Psoas muscle (tissue), 8 donors: ENCODE measurements around the gene S1PR4. TPM values are rescaled to one million over a fixed set of nuclear protein-coding genes. Genes with fewer than 3 reads are reported as not detected.
"Not testable (repeated sequence)": the region's sequence is repeated elsewhere in the genome, so short reads cannot be mapped to it uniquely, and the experiment has no call there.

Experiments used
- ATAC-seq, 4 donors: fragments of 200-7000 bp; cut with Tn5 transposase; one replicate each; pipeline ENCODE4 v1.9.1; 2020; ENCODE audit warnings: moderate library complexity in 3 of 4, mild to moderate bottlenecking in 2 of 4
- DNase-seq, 2 donors: peaks; one replicate each; pipeline ENCODE4 v3.0.0-alpha.2; 2020
- H3K27ac ChIP-seq: fragments of 200-600 bp; one replicate; pipeline ENCODE4 v1.8.0; 2022
- H3K27me3 ChIP-seq, 3 donors: fragments of 200-600 bp in 1 of 3; one replicate each; pipeline versions ENCODE4 v1.6.1 to v1.8.0; 2013 to 2022; ENCODE audit warnings: low read length in 2 of 3, mild to moderate bottlenecking in 2 of 3, moderate library complexity in 1 of 3; ENCODE audit not compliant: insufficient read depth in 3 of 3
- H3K36me3 ChIP-seq, 2 donors: fragments of 200-600 bp in 1 of 2; one replicate each; pipeline versions ENCODE4 v1.6.1 to v1.8.0; 2013 to 2022; ENCODE audit warnings: low read depth in 1 of 2, mild to moderate bottlenecking in 1 of 2, moderate library complexity in 1 of 2; ENCODE audit not compliant: insufficient read depth in 1 of 2
- H3K4me1 ChIP-seq: fragments of 200-600 bp; one replicate; pipeline ENCODE4 v1.8.0; 2022
- H3K4me3 ChIP-seq: fragments of 200-600 bp; one replicate; pipeline ENCODE4 v1.8.0; 2022; ENCODE audit warnings: mild to moderate bottlenecking
- H3K9me3 ChIP-seq: fragments of 200-600 bp; one replicate; pipeline ENCODE4 v1.8.0; 2022
- WGBS, 3 donors: extraction: QIAGEN DNeasy Blood & Tissue Kit; methylation state at CpG; one replicate each; pipeline versions ENCODE4 v1.1.6 to v1.1.7; 2013; 5-methylcytosine and 5-hydroxymethylcytosine counted together
- intact Hi-C, 2 donors: fragments of 100-400 bp; cut with DNase I; formaldehyde crosslinking; loops; one replicate each; pipeline versions ENCODE4 v1.11.0 to v1.14.2; 2022
- polyA plus RNA-seq, 3 donors: library from polyadenylated mRNA; stranded (reverse); fragments of 200-250 nt; gene quantifications; one replicate each; pipeline ENCODE4 v1.2.3, GENCODE V29; 2013
- total RNA-seq, 4 donors: library from RNA; stranded (reverse); fragmentation: NEBNext Ultra II Directional in 2 of 4; extraction: Animal tissue kit (Norgen Biotek cat#: 25700) in 2 of 4; gene quantifications; one replicate each; pipeline versions ENCODE4 v1.2.1 to v1.2.4, GENCODE V29; 2021 to 2023
- TF ChIP-seq, protein P1 (sequence below): fragments of 200-600 bp; IDR thresholded peaks from one replicate; pipeline ENCODE4 v1.8.0; 2022; ENCODE audit warnings: antibody characterized with exemption
- donor health status: healthy with polysubstance abuse.
- donor health status: DM: no; HTN: no; CAD: no; lungs with moderate emphysema.
- donor health status: Bipolar disorder and iron deficiency.
- donor health status: healthy.
- donor health status: DM: yes; HTN: yes; CAD: no.
- donor health status: DM: no; HTN: no; CAD: no.
- donor health status: DM: no; HTN: no; CAD: no.
- donor health status: DM: yes; HTN: yes; CAD: no.

Gene S1PR4
- total and polyA plus RNA-seq, 7 donors = 0.40 to 0.94 (median 0.75) TPM

DNA sequence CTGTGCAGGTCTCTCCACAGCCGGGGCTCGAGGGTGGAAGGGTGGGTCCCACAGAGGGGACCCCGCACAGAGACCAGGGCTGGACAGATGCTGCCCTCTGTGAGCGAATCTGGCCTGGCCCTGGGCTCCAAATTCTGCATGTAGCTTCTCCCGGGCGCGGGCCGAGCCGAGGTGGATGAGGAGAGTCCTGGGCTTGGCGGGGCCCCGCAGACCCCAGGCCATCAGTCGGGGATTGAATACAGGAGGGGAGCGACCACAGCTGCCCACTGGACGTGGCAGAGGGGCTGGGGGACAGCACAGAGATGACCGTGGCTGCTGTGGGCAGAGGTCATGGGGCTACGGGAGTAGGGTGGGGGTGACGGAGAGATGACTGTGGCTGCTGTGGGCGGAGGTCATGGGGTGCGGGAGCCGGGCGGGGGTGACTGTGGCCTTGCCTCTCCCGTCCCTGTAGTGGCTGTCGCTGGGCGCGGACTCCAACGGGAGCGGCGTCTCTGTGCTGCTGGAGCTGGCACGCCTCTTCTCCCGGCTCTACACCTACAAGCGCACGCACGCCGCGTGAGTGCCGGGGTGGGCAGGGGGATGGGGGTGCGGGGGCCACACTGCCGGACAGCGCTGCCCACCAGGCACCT is 22.6 kb downstream of the S1PR4 start:
- peaks cover 0 to 56% of the 10 kb centered on the region in 2 donors for H3K36me3 ChIP-seq
- ATAC-seq = no peak
- H3K27ac ChIP-seq = no peak overlapping the region
- DNase-seq = no peak
- intact Hi-C loops = no loop called here
- no peaks in the 10 kb centered on the region for H3K27me3 ChIP-seq
- H3K9me3 ChIP-seq = no peaks in the 10 kb centered on the region
- H3K4me1 ChIP-seq = no peaks in the 10 kb centered on the region
- H3K4me3 ChIP-seq = no peak overlapping the region
- WGBS, 3 donors = 94 to 96% (median 96%) methylated on average over 33 to 39 of the region's 39 CpGs
- TF ChIP-seq, protein P1, sequence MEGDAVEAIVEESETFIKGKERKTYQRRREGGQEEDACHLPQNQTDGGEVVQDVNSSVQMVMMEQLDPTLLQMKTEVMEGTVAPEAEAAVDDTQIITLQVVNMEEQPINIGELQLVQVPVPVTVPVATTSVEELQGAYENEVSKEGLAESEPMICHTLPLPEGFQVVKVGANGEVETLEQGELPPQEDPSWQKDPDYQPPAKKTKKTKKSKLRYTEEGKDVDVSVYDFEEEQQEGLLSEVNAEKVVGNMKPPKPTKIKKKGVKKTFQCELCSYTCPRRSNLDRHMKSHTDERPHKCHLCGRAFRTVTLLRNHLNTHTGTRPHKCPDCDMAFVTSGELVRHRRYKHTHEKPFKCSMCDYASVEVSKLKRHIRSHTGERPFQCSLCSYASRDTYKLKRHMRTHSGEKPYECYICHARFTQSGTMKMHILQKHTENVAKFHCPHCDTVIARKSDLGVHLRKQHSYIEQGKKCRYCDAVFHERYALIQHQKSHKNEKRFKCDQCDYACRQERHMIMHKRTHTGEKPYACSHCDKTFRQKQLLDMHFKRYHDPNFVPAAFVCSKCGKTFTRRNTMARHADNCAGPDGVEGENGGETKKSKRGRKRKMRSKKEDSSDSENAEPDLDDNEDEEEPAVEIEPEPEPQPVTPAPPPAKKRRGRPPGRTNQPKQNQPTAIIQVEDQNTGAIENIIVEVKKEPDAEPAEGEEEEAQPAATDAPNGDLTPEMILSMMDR = no peak

DNA sequence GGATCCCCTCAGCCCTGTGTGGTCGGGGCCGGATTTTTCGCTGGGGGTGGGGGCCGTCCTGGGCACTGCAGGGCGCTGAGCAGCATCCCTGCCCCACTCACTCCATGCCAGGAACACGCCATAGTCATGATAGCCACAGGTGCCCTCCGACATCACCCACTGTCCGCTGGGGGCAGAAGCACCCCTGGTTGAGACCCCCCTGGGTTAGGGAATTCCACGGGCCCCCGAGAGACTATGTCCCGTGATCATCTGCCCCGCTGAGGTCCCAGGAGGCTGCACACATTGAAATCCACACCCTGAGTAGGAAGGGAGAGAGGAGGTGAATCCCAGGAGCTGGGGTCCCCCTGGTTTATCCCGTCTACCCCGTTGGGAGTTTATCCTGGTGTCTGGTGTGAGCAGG is 23.3 kb downstream of the S1PR4 start:
- no peak overlapping the region for H3K27ac ChIP-seq
- no peaks in the 10 kb centered on the region for H3K9me3 ChIP-seq
- no peaks in the 10 kb centered on the region for H3K27me3 ChIP-seq
- ATAC-seq (no peak), DNase-seq (no peak)
- TF ChIP-seq, protein P1 = no peak
- no peaks in the 10 kb centered on the region for H3K4me1 ChIP-seq
- intact Hi-C loops = no loop called here
- peaks cover 0 to 57% of the 10 kb centered on the region in 2 donors for H3K36me3 ChIP-seq
- H3K4me3 ChIP-seq = no peak overlapping the region
- 93 to 95% (median 94%) methylated on average over 14 of the region's 14 CpGs for WGBS, 3 donors

DNA sequence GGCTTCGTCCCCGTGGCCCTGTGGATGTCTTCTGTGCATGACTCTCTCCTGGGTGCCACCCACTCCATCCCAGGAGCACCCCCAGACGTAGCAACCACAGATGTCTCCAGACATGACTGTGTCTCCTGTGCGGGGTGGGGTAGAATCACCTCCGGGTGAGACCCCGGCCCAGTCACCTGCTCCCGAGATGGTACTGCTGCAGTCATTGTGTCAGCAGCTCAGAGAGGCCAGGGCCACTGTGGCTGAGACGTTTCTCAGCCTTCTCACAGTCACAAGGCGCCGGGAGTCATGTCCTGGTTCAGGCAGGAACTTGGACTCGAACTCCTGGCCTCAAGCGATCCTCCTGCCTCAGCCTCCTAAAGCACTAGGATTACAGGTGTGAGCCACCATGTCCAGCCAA is 23.8 kb downstream of the S1PR4 start:
- H3K9me3 ChIP-seq = no peaks in the 10 kb centered on the region
- H3K36me3 ChIP-seq = peaks cover 0 to 60% of the 10 kb centered on the region in 2 donors
- 85 to 89% (median 88%) methylated on average over 12 of the region's 12 CpGs for WGBS, 3 donors
- DNase-seq = no peak
- H3K27ac ChIP-seq = no peak overlapping the region
- TF ChIP-seq, protein P1 = no peak
- H3K4me1 ChIP-seq = no peaks in the 10 kb centered on the region
- H3K4me3 ChIP-seq = no peak overlapping the region
- intact Hi-C loops = no loop called here
- H3K27me3 ChIP-seq = no peaks in the 10 kb centered on the region
- no peak for ATAC-seq

DNA sequence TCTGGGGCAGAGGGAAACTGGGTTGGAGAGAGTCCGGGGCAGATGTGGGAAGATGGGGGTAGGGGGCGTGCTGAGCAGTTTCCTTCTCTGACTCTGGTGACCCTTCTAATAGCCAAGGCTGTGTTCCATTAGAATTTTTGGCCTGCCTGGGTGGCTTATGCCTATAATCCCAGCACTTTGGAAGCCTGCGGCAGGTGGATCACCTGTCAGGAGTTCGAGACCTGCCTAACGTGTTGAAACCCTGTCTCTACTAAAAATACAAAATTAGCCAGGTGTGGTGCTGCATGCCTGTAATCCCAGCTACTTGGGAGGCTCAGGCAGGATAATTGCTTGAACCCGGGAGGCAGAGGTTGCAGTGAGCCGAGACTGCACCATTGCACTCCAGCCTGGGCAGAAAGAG is 24.3 kb downstream of the S1PR4 start:
- H3K36me3 ChIP-seq = peaks cover 0 to 65% of the 10 kb centered on the region in 2 donors

DNA sequence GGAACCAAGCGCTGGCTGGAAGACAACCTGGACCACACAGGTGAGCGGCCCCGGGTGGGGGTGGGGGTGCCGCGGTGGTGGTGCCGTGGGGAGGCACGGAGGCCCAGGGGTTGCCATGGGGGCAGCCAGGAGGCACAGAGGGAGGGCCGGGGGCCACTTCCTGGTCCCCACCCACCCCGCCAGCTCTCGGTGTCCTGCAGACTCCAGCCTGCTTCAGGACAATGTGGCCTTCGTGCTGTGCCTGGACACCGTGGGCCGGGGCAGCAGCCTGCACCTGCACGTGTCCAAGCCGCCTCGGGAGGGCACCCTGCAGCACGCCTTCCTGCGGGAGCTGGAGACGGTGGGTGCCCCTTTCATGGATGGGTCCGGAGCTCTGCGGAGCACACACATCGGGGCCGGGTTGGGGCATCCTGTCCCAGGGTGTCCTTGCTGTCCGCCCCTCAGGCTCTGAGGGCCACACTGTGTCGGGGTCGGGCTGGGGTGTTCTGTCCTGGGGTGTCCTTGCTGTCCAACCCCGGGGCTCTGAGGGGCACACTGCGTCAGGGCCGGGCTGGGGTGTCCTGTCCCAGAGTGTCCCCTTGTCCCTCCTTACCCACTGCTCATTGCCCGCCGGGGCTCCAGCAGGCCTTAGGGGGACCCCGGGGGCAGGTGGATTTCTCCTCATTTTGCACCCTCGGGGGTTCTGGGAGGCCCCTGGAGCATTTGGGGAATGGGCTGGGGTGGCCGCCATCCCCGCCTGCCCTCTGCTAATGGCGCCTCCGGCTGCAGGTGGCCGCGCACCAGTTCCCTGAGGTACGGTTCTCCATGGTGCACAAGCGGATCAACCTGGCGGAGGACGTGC is 25.5 kb downstream of the S1PR4 start:
- Histone ChIP-seq H3K36me3 (peaks cover 0 to 69% of the 10 kb centered on the region in 2 donors), H3K27me3 (no peaks in the 10 kb centered on the region), H3K9me3 (no peaks in the 10 kb centered on the region), H3K4me1 (no peaks in the 10 kb centered on the region), H3K4me3 (no peak overlapping the region), H3K27ac (no peak overlapping the region)
- no peak for ATAC-seq
- WGBS, 3 donors = 94 to 95% (median 95%) methylated on average over 39 to 43 of the region's 43 CpGs
- intact Hi-C loops = no loop called here
- TF ChIP-seq, protein P1 = no peak
- DNase-seq = no peak

More for the DNA sequence above, 24.3 kb downstream of the S1PR4 start:
- H3K9me3 ChIP-seq, ATAC-seq, H3K4me3 ChIP-seq, intact Hi-C loops, H3K27ac ChIP-seq, H3K4me1 ChIP-seq, DNase-seq, H3K27me3 ChIP-seq: not testable (repeated sequence)
- WGBS, 3 donors = 93 to 98% (median 96%) methylated on average over 7 of the region's 7 CpGs
